ENCODE measurements around the gene CLEC2L.

CLEC2L gene

GRCh38 chr7:139575338-139575680 lies 51.8 kb downstream of the CLEC2L start:
- TF ChIP-seq RARB (CRISPR knock-in tag; IDR thresholded peaks at IDR 0.05) (no peak), CSDC2 (CRISPR knock-in tag; IDR thresholded peaks at IDR 0.05) (no peak), OSR1 (CRISPR knock-in tag; IDR thresholded peaks at IDR 0.05) (no peak), ZFP3 (CRISPR knock-in tag; IDR thresholded peaks at IDR 0.05) (no peak), PPARA (CRISPR knock-in tag; IDR thresholded peaks at IDR 0.05; ENCODE audit: borderline replicate concordance) (no peak)
- TF ChIP-seq, protein P1, sequence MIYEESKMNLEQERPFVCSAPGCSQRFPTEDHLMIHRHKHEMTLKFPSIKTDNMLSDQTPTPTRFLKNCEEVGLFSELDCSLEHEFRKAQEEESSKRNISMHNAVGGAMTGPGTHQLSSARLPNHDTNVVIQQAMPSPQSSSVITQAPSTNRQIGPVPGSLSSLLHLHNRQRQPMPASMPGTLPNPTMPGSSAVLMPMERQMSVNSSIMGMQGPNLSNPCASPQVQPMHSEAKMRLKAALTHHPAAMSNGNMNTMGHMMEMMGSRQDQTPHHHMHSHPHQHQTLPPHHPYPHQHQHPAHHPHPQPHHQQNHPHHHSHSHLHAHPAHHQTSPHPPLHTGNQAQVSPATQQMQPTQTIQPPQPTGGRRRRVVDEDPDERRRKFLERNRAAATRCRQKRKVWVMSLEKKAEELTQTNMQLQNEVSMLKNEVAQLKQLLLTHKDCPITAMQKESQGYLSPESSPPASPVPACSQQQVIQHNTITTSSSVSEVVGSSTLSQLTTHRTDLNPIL (CRISPR knock-in tag; IDR thresholded peaks at IDR 0.05; ENCODE audit: low read depth) = no peak
- no peak for ATAC-seq

DNA sequence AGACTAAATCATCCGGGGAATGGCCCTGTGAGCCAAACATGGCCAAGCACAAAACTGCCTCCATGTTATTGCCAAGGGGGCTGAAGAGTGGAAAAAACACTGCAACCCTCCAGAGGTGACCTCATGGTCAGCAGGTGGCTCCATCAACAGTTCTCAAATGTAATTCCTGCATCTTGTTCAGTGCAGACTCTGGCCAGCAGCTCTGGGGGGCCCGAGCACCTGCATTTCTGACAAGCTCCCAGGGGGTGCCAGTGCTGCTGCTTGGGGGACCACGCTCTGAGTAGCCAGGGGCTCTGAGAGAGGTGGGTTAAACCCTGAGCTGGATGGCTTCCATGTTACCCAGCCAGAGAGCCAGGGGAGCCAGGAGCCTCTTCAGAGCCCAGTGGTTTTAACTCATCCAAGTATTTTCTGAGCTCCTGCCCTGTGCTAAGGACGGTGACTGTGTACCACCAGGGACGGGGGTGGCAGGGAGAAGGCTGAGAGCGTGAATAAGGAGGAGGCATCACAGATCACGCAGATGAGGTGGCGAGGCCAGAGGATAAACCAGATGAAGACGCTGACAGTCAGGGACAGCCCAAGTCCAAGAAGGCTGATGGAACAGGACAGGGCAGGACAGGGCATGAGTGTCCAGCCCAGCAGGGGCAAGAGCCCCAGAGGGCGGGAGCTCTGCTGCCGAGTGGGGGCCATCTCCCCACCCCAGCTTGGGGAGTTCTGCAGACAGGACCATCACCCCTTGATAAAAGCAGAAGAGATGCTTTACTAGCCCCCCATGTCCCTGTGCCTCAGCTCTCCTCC lies 52.9 kb downstream of the CLEC2L start:
- TF ChIP-seq, protein P1 (CRISPR knock-in tag; IDR thresholded peaks at IDR 0.05; ENCODE audit: low read depth) = no peak
- TF ChIP-seq TOX (CRISPR knock-in tag; IDR thresholded peaks at IDR 0.05; ENCODE audit: borderline replicate concordance) (no peak), SNAI2 (CRISPR knock-in tag; IDR thresholded peaks at IDR 0.05) (no peak), ISL1 (CRISPR knock-in tag; IDR thresholded peaks at IDR 0.05) (no peak), ZNF70 (CRISPR knock-in tag; IDR thresholded peaks at IDR 0.05) (no peak), ZNF8 (CRISPR knock-in tag; IDR thresholded peaks at IDR 0.05) (no peak), GLIS3 (CRISPR knock-in tag; IDR thresholded peaks at IDR 0.05) (no peak)
- ATAC-seq = peak; percentile 12; the same call in 2 of the 3 replicates

DNA sequence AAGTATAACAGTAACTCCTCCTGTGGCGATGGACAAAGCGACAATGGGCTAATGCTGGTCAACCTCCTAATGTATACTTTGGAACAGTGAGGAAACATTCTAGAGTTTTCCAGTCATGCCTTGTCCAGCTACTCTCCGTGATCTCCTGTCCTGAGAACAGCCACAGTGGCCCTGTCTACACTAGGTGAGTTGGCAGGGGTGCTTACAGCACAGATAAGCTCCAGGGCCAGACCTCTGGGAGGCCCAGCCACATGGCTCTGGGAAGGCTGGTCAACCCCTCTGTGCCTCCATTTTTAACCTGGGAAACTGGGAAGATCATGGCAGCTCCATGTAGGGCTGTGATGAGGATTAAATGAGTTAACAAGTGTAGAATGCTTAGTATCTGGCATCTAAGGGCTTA lies 57.0 kb downstream of the CLEC2L start:
- ATAC-seq = no peak
- TF ChIP-seq, protein P1 (CRISPR knock-in tag; IDR thresholded peaks at IDR 0.05; ENCODE audit: low read depth) = no peak
- TF ChIP-seq CSRNP3 (CRISPR knock-in tag; IDR thresholded peaks at IDR 0.05) (no peak), ZNF70 (CRISPR knock-in tag; IDR thresholded peaks at IDR 0.05) (no peak), ESRRG (CRISPR knock-in tag; IDR thresholded peaks at IDR 0.05) (no peak), ARNTL (CRISPR knock-in tag; IDR thresholded peaks at IDR 0.05; ENCODE audit: borderline replicate concordance, low read depth) (no peak), GLIS3 (CRISPR knock-in tag; IDR thresholded peaks at IDR 0.05) (no peak), ISL1 (CRISPR knock-in tag; IDR thresholded peaks at IDR 0.05) (no peak)
- TF ChIP-seq, protein P2, sequence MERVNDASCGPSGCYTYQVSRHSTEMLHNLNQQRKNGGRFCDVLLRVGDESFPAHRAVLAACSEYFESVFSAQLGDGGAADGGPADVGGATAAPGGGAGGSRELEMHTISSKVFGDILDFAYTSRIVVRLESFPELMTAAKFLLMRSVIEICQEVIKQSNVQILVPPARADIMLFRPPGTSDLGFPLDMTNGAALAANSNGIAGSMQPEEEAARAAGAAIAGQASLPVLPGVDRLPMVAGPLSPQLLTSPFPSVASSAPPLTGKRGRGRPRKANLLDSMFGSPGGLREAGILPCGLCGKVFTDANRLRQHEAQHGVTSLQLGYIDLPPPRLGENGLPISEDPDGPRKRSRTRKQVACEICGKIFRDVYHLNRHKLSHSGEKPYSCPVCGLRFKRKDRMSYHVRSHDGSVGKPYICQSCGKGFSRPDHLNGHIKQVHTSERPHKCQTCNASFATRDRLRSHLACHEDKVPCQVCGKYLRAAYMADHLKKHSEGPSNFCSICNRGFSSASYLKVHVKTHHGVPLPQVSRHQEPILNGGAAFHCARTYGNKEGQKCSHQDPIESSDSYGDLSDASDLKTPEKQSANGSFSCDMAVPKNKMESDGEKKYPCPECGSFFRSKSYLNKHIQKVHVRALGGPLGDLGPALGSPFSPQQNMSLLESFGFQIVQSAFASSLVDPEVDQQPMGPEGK (CRISPR knock-in tag; IDR thresholded peaks at IDR 0.05; ENCODE audit: borderline replicate concordance) = no peak

GRCh38 chr7:139582130-139582650 lies 58.7 kb downstream of the CLEC2L start:
- TF ChIP-seq ZFP30 (CRISPR knock-in tag; IDR thresholded peaks at IDR 0.05) (no peak), ISL1 (CRISPR knock-in tag; IDR thresholded peaks at IDR 0.05) (no peak)
- ATAC-seq = no peak

- no peak for ATAC-seq
- TF ChIP-seq TCF4 (CRISPR knock-in tag; IDR thresholded peaks at IDR 0.05; ENCODE audit: borderline replicate concordance) (no peak), GLIS3 (CRISPR knock-in tag; IDR thresholded peaks at IDR 0.05) (no peak), SNAI2 (CRISPR knock-in tag; IDR thresholded peaks at IDR 0.05) (no peak), ZNF8 (CRISPR knock-in tag; IDR thresholded peaks at IDR 0.05) (no peak), ARNTL (CRISPR knock-in tag; IDR thresholded peaks at IDR 0.05; ENCODE audit: borderline replicate concordance, low read depth) (no peak), OSR1 (CRISPR knock-in tag; IDR thresholded peaks at IDR 0.05) (no peak), ZFP3 (CRISPR knock-in tag; IDR thresholded peaks at IDR 0.05) (no peak), ZC3H10 (CRISPR knock-in tag; IDR thresholded peaks at IDR 0.05) (no peak), BACH2 (CRISPR knock-in tag; IDR thresholded peaks at IDR 0.05; ENCODE audit: borderline replicate concordance) (no peak)
- TF ChIP-seq, protein P3, sequence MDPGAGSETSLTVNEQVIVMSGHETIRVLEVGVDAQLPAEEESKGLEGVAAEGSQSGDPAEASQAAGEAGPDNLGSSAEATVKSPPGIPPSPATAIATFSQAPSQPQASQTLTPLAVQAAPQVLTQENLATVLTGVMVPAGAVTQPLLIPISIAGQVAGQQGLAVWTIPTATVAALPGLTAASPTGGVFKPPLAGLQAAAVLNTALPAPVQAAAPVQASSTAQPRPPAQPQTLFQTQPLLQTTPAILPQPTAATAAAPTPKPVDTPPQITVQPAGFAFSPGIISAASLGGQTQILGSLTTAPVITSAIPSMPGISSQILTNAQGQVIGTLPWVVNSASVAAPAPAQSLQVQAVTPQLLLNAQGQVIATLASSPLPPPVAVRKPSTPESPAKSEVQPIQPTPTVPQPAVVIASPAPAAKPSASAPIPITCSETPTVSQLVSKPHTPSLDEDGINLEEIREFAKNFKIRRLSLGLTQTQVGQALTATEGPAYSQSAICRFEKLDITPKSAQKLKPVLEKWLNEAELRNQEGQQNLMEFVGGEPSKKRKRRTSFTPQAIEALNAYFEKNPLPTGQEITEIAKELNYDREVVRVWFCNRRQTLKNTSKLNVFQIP (CRISPR knock-in tag; IDR thresholded peaks at IDR 0.05; ENCODE audit: borderline replicate concordance, low read depth) = no peak
Observed at GRCh38 chr7:139582671-139583155, 59.2 kb downstream of the CLEC2L start.
